ENCODE measurements around the gene DHX34. TPM values are rescaled to one million over a fixed set of nuclear protein-coding genes. Genes with fewer than 3 reads are reported as not detected.
"Not testable (repeated sequence)": the region's sequence is repeated elsewhere in the genome, so short reads cannot be mapped to it uniquely, and the experiment has no call there.

DHX34 gene
- total and polyA plus RNA-seq, 2 experiments from 2014 or later, result 16.1 to 33.7 TPM

DNA sequence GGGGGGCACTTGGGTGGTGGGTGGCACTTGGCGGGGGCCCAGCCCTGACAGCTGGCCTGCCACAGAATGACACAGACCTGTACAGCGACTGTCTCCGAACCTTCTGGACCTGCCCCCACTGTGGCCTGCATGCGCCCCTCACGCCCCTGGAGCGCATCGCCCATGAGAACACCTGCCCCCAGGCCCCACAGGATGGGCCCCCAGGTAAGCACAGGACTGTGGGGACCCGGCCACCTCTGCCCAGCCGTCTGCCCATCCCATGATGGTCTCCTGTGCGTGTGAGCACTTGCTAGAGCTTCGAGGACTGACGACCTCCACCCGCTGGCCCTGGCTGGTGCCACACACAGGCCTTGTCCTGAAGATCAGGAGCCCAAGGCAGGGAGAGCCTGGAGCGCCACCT, 32.0 kb downstream of the DHX34 start:
- Histone ChIP-seq H3K27me3 (no peaks in the 10 kb centered on the region), H3K4me3 (no peak overlapping the region), H3K4me1 (ENCODE audit: low read depth) (no peaks in the 10 kb centered on the region), H3K27ac (no peak overlapping the region), H3K9me3 (ENCODE audit: low read depth) (no peaks in the 10 kb centered on the region), H3K36me3 (peaks cover 21% of the 10 kb centered on the region)
- TF ChIP-seq, protein P1, sequence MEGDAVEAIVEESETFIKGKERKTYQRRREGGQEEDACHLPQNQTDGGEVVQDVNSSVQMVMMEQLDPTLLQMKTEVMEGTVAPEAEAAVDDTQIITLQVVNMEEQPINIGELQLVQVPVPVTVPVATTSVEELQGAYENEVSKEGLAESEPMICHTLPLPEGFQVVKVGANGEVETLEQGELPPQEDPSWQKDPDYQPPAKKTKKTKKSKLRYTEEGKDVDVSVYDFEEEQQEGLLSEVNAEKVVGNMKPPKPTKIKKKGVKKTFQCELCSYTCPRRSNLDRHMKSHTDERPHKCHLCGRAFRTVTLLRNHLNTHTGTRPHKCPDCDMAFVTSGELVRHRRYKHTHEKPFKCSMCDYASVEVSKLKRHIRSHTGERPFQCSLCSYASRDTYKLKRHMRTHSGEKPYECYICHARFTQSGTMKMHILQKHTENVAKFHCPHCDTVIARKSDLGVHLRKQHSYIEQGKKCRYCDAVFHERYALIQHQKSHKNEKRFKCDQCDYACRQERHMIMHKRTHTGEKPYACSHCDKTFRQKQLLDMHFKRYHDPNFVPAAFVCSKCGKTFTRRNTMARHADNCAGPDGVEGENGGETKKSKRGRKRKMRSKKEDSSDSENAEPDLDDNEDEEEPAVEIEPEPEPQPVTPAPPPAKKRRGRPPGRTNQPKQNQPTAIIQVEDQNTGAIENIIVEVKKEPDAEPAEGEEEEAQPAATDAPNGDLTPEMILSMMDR (IDR thresholded peaks at IDR 0.05; ENCODE audit: low read depth, low read length), result no peak
- DNase-seq (ENCODE audit: low read depth in 1 of 2, low spot score in 1 of 2), result no peak

- TF ChIP-seq, protein P1 (IDR thresholded peaks at IDR 0.05; ENCODE audit: low read depth, low read length), result no peak
- Histone ChIP-seq H3K27me3 (no peaks in the 10 kb centered on the region), H3K27ac (no peak overlapping the region), H3K4me3 (no peak overlapping the region), H3K36me3 (peaks cover 15% of the 10 kb centered on the region), H3K9me3 (ENCODE audit: low read depth) (no peaks in the 10 kb centered on the region), H3K4me1 (ENCODE audit: low read depth) (no peaks in the 10 kb centered on the region)
- no peak for DNase-seq (ENCODE audit: low read depth in 1 of 2, low spot score in 1 of 2)
Observed at GRCh38 chr19:47381653-47382279, 32.7 kb downstream of the DHX34 start.

DNA sequence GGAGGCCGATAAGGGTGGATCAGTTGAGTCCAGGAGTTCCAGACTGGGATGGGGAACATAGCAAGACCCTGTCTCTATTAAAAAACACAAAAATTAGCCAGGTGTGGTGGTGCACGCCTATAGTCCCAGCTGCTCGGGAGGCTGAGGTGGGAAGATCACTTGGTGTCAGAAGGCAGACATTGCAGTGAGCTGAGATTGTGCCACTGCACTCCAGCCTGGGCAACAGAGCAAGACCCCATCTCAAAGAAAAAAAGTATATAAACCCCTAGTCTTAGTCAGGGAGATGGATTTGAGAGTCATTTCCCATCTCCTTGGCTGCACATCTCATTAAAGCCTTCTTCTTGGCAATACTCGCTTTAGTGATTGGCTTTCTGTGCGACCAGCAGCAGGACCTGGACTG, 34.8 kb downstream of the DHX34 start:
- H3K9me3 ChIP-seq (ENCODE audit: low read depth); H3K4me1 ChIP-seq (ENCODE audit: low read depth); H3K27me3 ChIP-seq; DNase-seq (ENCODE audit: low read depth in 1 of 2, low spot score in 1 of 2); H3K27ac ChIP-seq; H3K4me3 ChIP-seq: not testable (repeated sequence)
- peaks cover 13% of the 10 kb centered on the region for H3K36me3 ChIP-seq

DNA sequence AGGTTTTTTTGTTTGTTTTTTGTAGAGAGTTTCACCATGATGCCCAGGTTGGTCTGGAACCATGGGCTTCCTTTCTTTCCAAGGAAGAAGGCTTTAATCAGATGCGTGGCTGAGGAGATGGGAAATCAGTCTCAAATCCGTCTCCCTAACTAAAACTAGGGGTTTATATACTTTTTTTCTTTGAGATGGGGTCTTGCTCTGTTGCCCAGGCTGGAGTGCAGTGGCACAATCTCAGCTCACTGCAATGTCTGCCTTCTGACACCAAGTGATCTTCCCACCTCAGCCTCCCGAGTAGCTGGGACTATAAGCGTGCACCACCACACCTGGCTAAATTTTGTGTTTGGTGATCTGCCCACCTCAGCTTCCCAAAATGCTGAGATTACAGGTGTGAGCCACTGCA, 35.4 kb downstream of the DHX34 start:
- H3K27ac ChIP-seq, result not testable (repeated sequence)

GRCh38 chr19:47386582-47386981, 37.5 kb downstream of the DHX34 start:
- not testable (repeated sequence) for H3K9me3 ChIP-seq (ENCODE audit: low read depth); H3K4me3 ChIP-seq; H3K27me3 ChIP-seq; H3K4me1 ChIP-seq (ENCODE audit: low read depth); DNase-seq (ENCODE audit: low read depth in 1 of 2, low spot score in 1 of 2); H3K36me3 ChIP-seq; H3K27ac ChIP-seq

More for the DNA sequence above, 35.4 kb downstream of the DHX34 start:
- DNase-seq (ENCODE audit: low read depth in 1 of 2, low spot score in 1 of 2); H3K4me3 ChIP-seq; H3K4me1 ChIP-seq (ENCODE audit: low read depth); H3K9me3 ChIP-seq (ENCODE audit: low read depth); H3K27me3 ChIP-seq: not testable (repeated sequence)
- peaks cover 13% of the 10 kb centered on the region for H3K36me3 ChIP-seq

DNA sequence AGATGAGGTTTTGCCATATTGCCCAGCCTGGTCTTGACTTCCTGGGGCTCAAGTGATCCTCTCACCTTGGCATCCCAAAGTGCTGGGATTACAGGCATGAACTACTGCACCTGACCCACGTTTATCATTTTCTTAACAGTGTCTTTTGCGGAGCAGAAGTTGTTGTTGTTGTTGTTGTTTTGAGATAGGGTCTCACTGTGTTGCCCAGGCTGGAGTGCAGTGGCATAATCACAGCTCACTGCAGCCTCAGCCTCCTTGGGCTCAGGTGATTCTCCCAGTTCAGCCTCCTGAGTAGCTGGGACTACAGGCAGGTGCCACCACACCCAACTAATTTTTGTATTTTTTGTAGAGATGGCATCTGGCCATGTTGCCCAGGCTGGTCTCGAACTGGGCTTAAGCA, 38.5 kb downstream of the DHX34 start:
- DNase-seq (ENCODE audit: low read depth in 1 of 2, low spot score in 1 of 2); H3K27me3 ChIP-seq; H3K27ac ChIP-seq; H3K36me3 ChIP-seq; H3K4me1 ChIP-seq (ENCODE audit: low read depth); H3K4me3 ChIP-seq; H3K9me3 ChIP-seq (ENCODE audit: low read depth): not testable (repeated sequence)

GRCh38 chr19:47388721-47389120, 39.6 kb downstream of the DHX34 start:
- H3K4me3 ChIP-seq; H3K27ac ChIP-seq; H3K9me3 ChIP-seq (ENCODE audit: low read depth); DNase-seq (ENCODE audit: low read depth in 1 of 2, low spot score in 1 of 2); H3K36me3 ChIP-seq; H3K4me1 ChIP-seq (ENCODE audit: low read depth); H3K27me3 ChIP-seq: not testable (repeated sequence)

DNA sequence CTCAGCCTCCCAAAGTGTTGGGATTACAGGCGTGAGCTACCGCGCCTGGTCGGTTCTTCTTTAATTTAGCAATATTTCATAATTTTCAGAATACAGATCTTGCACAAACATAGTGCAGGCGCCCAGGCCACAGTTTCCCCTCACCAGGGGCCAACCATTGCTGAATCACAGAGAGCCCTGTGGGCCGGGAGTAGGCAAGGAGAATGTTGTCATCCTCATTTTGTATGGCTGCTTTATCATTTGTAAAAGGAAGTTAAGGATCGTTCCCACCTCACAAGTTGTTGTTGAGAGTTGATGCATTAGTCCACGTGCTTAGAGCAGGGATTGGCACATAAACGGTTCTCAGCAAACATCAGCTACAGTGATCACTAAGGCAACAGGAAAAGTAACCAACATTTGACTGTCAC, 40.0 kb downstream of the DHX34 start:
- no peaks in the 10 kb centered on the region for H3K36me3 ChIP-seq
- H3K4me3 ChIP-seq, result no peak overlapping the region
- H3K9me3 ChIP-seq (ENCODE audit: low read depth), result no peaks in the 10 kb centered on the region
- H3K4me1 ChIP-seq (ENCODE audit: low read depth), result no peaks in the 10 kb centered on the region
- H3K27me3 ChIP-seq, result no peaks in the 10 kb centered on the region
- no peak overlapping the region for H3K27ac ChIP-seq
- TF ChIP-seq, protein P1 (IDR thresholded peaks at IDR 0.05; ENCODE audit: low read depth, low read length), result no peak
- peak in 1 of 2 donors; percentile 18 for DNase-seq (ENCODE audit: low read depth in 1 of 2, low spot score in 1 of 2)

All from cardiac muscle cell (in vitro differentiated cells and primary cell).